HG03108 (cell line): ENCODE results near the gene IGSF8.

Experiments used
- ATAC-seq: cut with Tn5 transposase; IDR thresholded peaks from one replicate; pipeline ENCODE4 v1.9.1; 2021; ENCODE audit warnings: moderate library complexity; ENCODE audit not compliant: unreplicated experiment

IGSF8 gene

DNA sequence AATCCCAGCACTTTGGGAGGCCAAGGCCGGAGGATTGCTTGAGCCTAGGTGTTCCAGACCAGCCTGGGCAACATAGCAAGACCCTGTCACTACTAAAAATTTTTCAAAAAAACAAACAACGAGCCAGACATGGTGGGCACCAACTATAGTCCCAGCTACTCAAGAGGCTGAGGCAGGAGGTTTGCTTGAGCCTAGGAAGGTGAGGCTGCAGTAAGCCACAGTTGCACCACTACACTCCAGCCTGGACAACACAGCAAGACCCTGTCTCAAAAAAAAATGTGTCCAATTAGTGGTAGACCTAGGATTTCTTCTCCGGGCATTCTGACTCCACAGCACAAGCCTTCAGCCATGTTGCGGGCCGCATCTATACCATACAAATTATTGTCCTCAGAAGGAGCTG is 6.7 kb upstream of the IGSF8 start:
- ATAC-seq, result no peak

DNA sequence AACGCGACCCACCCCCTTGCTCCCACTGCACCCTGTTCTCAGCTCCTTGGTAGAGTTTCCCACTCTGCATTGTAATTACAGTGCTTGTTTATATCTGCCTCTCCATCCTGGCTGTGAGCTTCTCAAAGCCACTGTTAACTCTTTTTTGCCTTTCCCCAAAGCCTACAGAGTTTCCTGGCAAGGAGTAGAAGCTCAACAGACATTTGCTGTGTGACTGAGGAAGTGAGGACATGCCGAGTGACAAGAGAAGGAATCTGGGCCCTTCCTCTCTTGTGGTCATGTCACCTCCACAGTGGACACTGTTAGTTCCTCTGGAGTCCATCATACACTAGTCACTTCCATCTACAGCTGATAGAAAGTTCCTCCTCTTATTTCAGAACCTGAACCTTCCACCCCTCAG is 6.1 kb upstream of the IGSF8 start:
- ATAC-seq, result no peak

DNA sequence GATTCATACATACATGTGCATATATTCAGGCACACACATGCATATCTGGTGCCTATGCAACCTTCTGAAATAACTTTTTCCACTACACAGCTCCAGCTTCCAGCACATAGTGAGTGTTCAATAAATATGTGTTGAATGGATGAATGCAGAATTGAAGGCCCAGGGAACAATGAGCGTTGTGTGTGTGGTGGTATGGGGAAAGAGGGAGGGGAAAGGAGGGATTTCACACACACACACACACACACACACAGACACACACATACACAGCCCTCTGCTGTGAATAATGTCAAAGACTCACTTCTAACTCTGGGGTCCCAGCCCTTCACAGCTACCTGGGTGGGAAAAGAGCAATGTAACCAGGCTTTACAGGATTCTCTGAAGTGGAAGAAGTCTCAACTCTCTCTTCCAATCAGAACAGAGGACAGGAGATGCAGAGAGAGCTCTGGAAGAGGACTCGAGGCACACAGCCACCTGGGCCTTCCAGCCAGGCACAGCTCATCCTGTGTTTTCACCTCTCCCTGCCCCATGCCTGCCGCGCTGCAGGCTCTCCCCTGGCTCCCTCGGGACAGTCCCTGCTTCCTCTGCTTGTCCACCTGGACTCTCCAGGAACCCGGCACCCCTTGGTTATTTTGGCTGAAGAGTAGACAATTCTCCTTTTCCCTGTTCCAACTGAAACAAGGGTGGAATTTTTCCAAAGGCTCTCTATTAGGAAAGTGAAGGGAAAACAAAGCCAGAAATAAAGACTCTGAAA is 5.4 kb upstream of the IGSF8 start:
- no peak for ATAC-seq

DNA sequence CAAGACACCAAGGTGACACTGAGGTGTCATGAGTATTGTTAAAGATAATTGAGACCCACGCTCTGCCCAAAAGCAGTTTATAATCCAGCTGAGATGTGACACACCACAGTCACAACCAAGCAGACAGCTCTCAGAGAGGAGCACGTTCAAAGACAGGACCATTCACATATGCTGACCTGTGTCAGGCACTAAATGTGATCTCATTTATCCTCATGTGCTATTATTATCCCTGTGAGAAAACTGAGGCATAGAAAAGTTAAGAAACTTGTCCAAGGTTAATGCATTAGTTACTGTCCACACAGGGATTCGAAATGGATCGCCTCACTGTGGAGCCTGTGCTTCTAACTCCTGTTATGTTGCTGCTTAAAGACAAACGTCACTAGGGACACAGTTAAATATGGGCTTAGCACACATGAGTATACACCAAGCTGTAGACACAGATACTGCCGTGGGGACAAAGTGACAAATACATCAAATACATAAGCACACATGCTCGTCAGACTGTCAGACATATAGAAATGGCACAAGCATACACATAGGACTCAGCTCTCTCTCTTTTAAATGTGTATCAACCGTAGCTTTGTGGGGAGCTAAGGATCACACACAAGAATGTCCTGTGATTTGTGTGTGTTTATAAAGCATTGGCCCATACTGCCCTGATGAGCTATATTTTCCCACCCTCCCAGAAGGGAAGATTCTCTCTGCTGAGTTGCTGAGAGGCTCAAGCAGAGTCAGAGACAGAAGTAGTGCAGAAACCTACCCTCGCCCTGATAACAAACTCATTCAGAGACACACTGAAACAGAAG is 3.5 kb upstream of the IGSF8 start:
- ATAC-seq, result no peak

DNA sequence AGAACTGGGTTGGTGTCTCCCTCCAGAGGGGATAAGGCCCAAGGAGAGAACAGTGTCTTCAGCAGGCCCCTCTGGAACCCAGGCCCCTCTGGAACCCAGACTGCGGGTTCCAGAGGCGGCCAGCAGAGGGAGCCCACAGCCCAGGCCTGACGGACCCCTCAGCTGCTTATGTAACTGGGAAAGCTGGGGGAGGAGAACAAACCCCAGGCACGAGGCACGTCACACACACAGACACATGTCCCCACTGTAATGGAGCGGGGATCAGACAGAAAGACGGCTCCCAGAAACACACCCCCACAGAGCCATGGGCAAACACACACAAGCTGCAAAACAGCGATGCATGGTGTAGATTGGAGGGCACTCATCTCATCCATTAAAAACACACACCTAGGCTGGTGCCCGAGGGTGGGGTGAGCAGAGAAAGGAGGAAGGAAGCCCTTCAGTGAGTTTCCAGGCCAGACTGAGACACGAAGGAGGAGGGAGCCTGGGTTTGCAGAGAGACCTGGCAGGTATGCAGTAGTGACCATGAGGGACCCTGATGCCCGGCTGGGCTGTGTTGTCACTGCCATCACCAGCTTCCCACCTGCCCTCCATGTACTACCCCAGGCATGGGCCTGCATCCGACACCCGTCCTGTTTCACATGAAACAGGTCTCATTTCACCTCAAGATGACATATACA is 2.8 kb upstream of the IGSF8 start:
- no peak for ATAC-seq

DNA sequence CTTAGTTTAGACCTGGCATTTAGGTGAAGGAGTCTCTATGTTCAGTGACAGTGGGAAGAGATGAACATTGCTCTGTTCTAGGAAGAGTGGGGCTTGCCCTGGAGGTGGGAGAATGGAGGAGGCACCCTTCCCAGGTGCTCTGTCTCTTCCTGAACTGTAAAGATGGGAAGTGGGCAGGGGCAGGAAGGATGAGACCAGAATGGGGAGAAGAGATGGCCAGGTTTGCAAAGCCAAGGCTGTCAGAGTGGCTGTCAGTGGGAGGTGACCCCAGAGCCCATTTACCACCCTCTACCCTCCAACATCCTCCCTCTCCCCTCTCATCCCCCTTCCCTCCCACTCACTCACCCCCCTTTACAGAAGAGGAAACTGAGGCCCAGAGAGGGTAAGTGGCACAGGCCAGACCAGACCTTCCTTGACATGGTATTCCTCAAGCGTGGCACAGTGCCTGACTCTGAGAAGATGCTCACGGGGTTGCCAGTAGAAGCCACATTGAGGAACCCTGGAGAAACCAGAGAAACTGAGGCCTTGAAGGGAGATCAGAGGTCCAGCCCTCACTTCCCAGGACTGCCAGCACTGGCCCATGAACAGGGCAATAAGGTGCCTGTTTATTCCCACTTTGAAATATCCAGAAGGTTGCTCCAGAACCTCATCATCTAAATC is 1.4 kb upstream of the IGSF8 start:
- no peak for ATAC-seq

DNA sequence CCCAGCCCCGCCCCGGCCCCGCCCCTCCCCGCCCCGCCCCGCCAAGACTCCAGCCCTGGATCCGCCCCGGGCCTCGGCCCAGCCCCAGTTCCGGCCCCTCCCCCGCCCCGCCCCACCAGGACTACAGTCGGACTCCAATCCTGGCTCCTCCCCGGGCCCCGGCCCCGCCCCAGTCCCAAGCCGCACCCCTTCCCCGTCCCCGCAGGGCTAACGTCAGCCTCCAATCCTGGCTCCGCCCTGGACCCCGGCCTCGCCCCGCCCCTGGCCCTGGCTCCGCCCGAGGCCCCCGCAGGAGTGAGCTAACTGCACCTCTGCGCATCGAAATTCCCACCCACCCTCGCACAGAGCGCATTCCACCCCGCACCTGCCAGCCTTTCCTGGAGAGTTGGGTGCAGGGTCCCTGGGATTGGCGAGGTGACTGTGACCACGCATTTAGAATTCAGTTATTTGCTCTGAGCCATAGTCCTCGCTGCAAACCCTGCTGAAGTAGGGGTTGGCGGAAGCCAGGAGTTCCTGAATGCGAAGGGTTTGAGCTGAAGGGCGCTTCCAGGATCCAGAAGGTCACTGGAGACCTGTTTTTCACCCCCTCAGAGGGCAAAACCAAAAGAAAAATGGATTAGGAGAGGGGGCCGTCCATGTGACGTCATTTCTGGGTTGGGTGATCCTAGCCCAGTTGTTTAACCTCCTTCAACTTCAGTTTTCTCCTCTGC is 588 bp upstream of the IGSF8 start:
- peak; percentile 87 for ATAC-seq

DNA sequence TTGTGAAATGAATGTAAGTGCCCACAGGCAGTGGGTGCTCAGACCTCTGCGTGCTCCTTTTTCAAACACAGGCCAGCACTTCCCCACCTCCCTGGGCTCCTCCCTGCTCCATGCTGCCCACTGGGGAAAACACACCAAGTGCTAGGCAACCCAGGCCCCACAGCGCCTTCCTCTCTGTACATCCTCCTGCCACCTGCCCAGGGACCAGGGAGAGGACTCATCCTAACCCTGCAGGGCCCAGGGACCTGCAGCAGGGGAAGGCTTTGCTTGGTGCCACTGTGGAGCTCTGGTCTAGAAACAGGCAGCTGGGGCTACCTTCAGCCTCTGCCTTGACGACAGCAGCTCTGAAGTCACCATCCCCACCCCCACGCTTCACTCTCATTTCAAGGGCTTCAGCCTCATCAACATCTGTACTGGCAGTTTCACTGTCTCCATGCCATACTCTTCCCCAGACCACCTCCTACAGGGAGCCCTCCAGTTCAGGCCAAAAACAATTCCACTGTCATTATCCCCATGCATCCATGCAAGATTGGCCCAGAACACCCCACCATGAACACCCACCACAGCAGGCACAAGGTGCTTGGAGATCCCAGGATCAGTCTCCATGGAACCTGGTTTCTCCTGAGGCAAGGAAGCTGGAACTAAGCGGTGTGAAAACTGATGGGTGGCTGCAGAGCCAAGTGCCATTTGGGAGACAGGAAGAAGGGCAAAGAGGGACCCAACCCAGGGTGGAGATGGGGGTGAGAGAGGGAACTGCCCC is 1.1 kb downstream of the IGSF8 start:
- ATAC-seq, result no peak

DNA sequence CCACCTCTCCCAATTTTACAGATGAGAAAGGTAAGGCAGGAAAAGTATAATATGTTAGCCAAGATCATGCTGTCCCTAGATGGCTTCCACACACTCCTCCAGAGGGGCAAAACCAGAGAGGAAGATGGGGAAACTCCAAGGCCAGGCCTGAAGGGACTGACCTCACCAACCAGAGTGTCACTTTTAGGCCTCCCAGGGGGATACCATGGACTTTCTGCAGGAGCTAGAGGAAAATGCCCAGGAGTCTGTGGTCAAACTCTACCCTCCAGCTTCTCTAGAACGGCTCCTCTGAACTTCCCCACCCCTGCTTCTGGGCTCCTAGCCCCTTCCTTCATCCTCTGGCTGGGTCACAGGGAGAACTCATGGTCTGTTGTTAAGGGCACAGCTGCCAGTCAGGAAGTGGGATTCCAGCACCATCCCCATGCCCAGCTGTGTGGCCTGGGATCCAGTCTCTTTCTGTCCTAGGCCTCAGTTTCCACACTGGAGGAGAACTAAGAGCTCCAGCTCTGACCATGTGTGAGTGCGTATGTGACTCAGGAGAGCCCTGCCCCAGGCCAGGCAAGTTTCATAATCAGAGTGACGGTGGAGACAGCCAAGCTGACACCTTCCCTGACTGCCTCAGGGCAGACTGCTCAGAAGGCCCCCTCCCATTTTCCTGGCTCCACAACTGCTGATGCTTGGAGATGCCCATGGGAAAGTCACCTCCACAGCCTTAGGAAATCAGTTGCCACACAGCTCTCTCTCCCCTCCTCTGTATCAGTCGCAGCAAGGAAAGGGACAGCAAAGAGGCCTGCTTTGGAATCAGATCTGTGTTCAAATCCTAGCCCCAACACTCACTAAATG is 1.9 kb downstream of the IGSF8 start:
- no peak for ATAC-seq

DNA sequence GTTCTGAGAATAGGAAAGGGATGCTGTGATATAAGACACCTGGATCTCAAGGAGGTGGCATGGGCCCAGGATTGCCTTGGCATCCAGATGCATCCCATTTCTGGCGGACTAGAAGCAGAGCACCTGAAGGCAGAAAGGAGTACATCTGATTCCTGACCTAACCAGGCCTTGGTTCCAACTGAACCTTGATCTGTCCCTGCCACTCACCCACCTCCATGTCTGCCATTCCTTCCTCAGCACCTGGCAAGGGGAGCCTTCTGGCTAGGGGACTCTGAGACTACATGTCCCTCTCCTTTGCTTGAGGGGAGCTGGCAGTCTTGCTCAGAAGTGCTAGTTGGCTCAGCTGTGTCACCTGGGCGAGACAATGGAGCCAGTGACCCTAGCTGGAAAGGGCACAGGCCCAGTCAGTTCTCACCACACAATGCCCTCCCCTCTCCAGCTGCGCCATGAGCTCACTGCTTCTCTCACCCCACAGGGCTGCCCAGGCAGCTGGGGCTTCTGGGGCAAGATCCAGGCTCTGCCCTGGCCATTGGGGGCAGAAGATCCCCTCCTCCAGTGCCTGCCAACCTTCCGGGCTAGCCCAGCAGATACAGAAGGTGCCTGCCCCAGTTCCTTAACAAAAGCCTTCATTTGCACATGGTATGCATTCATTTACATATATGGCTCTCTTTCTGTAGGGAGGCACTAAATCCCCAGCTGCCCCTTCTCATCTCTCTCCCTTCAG is 2.9 kb downstream of the IGSF8 start:
- ATAC-seq, result no peak

DNA sequence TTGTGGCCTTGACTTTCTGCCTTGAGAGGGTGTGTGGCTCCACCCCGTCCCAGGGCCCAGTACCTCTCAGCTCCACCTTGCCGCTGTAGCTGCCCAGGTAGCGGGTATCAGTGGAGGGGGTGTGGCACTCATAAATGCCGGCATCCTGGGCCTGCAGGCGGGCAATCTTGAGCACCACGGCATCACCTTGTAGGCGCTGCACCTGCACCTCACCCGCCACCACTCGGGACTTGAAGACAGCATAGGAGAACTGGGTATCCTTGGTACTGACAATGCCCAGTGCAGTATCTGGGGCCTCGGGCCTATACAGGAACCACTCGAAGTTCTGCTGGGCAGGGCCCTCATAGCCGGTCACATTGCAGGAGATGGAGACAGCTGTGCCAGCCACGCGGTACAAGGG is 3.6 kb downstream of the IGSF8 start:
- ATAC-seq, result no peak

DNA sequence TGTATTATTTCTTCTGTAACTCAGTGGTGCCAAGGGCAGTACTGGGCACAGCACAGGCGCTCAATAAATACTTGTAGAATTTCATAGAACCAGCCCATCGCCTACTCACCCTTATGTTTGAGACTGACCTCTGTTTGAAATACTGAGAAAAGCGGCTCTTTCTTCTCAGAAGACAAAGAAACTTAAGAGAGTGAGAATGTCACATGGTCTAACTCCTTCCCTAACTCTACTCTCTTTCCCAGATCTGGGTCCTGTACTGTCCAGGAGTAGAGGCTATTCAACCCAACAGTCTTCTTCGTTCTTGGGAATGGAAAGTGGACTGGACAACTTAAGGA is 4.2 kb downstream of the IGSF8 start:
- ATAC-seq, result no peak

DNA sequence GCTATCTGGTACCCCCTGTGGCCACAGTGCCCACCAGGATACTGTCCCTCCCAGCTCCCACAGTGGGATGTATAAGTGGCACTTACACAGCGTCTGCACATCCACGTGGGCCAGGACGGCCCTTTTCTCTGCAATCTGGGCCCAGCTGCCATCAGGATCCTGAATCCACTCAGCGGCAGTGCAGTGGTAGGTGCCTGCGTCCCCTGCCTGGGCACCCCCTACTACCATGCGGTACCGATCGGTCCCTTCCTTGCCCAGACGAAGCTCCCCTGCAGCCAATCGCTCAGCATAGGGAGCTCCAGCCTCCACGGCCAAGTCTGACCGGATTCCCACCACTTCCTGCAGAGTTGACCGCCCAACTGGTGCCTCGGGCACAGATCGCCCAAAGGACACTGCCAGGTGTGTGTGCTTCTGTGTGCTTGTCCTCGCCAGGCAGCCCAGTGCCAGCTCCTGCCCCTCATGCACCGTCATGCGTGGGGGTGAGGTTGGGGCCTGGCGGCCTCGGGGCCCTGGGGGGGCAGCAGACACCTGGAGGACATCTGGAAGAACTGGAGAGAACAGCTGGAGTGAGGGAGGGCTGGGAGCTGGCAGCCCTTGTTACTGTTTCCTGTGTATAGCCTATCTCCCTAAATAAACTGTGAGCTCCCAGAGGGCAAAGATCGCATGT is 4.7 kb downstream of the IGSF8 start:
- no peak for ATAC-seq

DNA sequence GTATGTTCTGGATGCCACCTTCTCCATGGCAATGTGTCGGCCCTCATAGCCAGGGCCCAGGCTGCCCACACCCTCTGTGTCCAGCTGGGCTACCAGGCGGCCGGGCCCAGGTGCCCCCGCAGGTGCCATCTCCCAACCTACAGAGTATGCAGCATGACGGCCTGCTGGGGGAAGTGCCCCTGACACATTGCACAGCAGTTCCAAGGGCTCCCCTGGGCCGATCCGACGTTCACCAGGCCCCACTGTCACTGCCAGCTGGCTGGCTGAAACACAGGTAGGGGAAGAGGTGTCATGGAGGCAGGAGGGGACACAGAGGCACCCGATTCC is 5.4 kb downstream of the IGSF8 start:
- no peak for ATAC-seq

DNA sequence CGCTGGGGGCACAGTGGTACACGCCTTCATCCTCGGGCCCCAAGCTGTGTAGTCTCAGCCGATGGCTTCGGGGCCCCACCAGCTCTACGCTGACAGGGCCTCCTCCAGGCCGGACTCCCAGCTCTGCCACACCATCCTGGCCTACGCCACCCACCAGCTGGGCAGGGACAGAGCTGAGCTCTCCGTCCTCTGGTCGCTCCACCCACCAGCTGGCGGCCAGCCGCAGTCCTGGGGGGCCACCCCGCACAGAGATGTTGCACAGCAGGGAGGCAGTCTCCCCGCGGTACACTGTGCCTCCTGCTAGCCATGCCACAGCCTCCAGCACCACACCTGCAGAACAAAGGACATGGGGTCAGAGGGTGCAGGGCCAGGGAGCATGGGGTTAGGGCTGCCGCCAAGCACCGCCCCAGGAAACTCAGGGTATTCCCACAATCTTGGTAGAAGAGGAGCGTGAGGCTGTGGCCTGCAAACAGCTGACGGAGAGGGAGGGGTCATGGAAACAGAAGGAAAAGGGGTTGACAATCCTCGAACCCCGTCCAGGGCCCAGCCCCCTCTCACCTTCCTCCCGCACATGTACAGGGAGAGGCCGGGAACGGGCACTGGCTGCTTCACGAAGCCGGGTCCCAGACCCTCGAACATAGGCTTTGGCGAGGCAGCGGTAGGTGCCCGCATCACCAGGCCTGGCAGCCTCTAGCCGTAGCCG is 5.9 kb downstream of the IGSF8 start:
- no peak for ATAC-seq

DNA sequence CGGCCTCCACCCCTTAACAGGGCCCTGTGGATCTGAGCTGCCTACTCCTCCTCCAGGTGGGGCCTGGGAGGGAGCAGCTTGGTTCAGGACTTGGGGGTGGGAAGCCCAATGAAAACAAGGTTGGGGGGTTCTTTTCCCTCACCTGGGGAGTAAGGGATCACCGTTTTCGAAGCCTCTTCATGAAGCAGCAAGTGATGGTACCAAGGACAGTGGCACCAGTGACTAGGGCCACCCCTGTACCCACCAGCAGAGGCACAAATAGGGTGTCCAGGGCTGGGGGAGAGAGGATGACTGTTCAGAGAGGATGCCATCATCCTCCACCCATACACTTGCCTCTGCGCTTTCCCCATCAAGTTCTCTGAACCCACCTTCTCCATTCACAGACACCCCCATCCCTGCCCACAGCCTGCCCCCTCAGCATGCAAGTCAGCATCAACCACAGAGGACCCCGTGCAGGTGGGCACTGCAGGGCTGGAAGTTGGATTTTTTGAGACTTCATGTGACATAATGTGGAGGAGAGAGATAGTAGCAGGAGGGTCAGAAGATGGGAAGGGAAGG is 6.7 kb downstream of the IGSF8 start:
- ATAC-seq, result no peak

DNA sequence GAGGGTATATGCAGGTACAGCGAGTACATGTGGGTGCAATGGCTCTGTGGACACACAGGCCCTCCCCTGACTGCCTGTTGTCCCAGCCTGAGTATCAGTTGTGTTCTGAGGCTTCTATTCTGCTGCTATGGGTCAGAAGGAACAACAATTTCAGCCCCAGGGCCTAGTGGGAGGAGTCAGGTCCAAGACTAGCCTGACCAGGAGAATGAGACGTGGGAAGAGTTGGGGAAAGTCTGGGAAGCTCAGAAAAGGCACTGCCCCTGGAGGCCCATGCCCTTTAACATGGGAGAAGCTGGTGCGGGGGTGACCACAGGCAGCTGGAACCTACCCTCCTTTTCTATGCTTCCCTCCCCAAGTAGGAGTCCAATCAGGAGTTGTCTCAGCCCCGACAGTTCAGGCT is 7.7 kb downstream of the IGSF8 start:
- no peak for ATAC-seq
